ENCODE data around the gene CLCNKA. TPM values are rescaled to one million over a fixed set of nuclear protein-coding genes. Genes with fewer than 3 reads are reported as not detected.

Gene CLCNKA
- total RNA-seq, 1 experiment from 2014 or later: 1.5 TPM

DNA sequence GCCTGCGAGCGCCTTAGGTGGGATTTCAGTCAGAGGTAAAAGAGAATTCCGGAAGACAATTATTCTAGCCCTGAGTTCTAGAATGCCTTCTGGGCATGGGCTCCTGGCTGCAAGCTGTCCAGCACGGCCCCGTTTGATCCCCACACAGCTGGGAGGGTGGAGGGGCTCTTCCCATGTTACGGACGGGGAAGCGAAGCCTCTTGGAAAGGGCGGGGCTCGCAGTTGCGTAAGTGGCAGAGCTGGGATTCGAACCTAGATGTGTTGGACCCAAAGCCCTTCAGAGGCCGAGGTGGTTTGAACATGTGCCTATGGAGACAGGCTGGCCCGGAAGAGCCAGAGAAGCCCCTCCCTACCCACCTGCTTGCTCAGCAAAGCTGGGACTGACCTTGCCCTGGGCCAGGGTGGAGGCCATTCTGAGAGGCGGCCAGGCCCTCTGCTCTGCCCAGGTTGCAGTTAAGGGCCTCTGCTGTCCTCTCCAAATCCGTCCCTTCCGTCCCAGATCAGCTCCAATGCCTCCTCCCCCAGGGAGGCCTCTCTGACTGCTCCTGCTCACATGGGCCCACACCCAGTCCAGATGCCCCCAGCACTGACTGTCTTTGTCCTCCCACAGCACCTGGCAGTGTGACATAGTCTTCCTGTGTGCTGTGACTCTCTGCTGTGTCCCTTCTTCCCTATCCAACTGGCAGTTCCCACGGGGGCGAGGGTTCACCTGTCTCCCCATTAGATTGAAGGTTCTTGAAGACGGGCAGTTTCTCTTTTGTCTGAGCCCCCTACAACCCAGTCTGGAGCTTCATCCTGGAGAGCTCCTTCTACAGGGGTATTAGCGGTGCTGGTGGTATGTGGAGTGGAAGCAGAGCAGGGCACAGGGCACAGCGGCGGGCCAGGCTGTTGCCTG, 2.8 kb upstream of the CLCNKA start:
- TF ChIP-seq ZNF671 (CRISPR knock-in tag; IDR thresholded peaks at IDR 0.05) (no peak), ZNF219 (CRISPR knock-in tag; IDR thresholded peaks at IDR 0.05; ENCODE audit: borderline replicate concordance) (no peak)
- TF ChIP-seq, protein P1, sequence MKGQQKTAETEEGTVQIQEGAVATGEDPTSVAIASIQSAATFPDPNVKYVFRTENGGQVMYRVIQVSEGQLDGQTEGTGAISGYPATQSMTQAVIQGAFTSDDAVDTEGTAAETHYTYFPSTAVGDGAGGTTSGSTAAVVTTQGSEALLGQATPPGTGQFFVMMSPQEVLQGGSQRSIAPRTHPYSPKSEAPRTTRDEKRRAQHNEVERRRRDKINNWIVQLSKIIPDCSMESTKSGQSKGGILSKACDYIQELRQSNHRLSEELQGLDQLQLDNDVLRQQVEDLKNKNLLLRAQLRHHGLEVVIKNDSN (CRISPR knock-in tag; IDR thresholded peaks at IDR 0.05): no peak
- ATAC-seq (no peak), DNase-seq (ENCODE audit: low spot score) (no peak)
- H3K27ac Mint-ChIP-seq: no peak overlapping the region
- H3K4me3 Mint-ChIP-seq: no peak overlapping the region
- H3K27me3 Mint-ChIP-seq (ENCODE audit: low read depth): peaks cover 35% of the 10 kb centered on the region
- H3K36me3 Mint-ChIP-seq: no peaks in the 10 kb centered on the region
- peaks cover 56% of the 10 kb centered on the region for H3K4me1 Mint-ChIP-seq
- ChIA-PET POLR2A (interaction anchor here (0.6 kb wide), 1 partner anchor 195 kb away, joined by 3 read pairs; no protein-coding TSS in a partner anchor), CTCF (interaction anchor here (1.1 to 3.5 kb wide), 4 partner anchors 7 to 227 kb away, joined by 3 to 17 read pairs (median 8); no protein-coding TSS in a partner anchor)
- H3K9me3 Mint-ChIP-seq: no peaks in the 10 kb centered on the region

DNA sequence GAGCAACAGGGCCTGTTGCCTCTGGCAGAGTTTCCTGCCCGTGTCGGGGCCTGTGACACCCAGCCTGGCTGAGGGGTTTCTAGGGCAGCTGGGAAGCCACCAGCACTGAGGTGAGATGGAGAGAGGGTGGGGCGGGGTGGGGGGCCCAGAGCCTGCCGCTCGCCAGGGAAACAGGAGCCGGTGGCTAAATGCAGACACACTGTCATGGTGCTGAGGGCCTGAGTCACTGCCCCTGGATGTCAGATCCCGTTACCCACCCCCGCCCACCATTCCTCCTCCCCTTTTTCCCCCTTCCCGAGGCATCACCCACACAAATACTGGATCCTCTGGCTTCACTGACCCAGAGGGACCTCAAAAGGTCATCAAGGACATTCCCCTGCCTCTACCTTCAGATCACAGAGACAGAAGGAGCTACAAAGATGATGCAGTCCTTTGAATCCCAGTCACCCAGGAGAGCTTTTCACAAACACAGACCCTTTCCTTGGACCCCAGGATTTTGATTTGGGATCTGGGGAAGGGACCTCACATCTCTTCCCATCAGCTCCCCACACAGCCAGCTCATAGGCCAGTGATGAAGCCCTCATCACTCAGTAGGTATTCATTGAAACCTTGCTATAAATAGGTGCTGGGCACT, 2.1 kb upstream of the CLCNKA start:
- ATAC-seq: no peak
- DNase-seq (ENCODE audit: low spot score): no peak
- Mint-ChIP-seq H3K4me1 (peaks cover 48% of the 10 kb centered on the region), H3K4me3 (no peak overlapping the region), H3K27me3 (ENCODE audit: low read depth) (peaks cover 42% of the 10 kb centered on the region), H3K27ac (0 out of 2 replicates have a peak overlapping the region, but pooled peaks have one; percentile 36), H3K9me3 (no peaks in the 10 kb centered on the region), H3K36me3 (no peaks in the 10 kb centered on the region)
- no peak for TF ChIP-seq EMX1 (CRISPR knock-in tag; IDR thresholded peaks at IDR 0.05)
- TF ChIP-seq ZNF317 (CRISPR knock-in tag; IDR thresholded peaks at IDR 0.05; ENCODE audit: borderline replicate concordance, low read depth): no peak
- no peak for TF ChIP-seq TP53 (CRISPR knock-in tag; IDR thresholded peaks at IDR 0.05)
- TF ChIP-seq, protein P2, sequence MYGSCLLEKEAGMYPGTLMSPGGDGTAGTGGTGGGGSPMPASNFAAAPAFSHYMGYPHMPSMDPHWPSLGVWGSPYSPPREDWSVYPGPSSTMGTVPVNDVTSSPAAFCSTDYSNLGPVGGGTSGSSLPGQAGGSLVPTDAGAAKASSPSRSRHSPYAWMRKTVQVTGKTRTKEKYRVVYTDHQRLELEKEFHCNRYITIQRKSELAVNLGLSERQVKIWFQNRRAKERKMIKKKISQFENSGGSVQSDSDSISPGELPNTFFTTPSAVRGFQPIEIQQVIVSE (CRISPR knock-in tag; IDR thresholded peaks at IDR 0.05; ENCODE audit: borderline replicate concordance): no peak
- TF ChIP-seq, protein P3, sequence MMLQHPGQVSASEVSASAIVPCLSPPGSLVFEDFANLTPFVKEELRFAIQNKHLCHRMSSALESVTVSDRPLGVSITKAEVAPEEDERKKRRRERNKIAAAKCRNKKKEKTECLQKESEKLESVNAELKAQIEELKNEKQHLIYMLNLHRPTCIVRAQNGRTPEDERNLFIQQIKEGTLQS (CRISPR knock-in tag; conservative IDR thresholded peaks at IDR 0.05): no peak
- no peak for TF ChIP-seq KAT7 (CRISPR knock-in tag; IDR thresholded peaks at IDR 0.05; ENCODE audit: borderline replicate concordance)
- no peak for TF ChIP-seq ZNF671 (CRISPR knock-in tag; IDR thresholded peaks at IDR 0.05)
- TF ChIP-seq, protein P4, sequence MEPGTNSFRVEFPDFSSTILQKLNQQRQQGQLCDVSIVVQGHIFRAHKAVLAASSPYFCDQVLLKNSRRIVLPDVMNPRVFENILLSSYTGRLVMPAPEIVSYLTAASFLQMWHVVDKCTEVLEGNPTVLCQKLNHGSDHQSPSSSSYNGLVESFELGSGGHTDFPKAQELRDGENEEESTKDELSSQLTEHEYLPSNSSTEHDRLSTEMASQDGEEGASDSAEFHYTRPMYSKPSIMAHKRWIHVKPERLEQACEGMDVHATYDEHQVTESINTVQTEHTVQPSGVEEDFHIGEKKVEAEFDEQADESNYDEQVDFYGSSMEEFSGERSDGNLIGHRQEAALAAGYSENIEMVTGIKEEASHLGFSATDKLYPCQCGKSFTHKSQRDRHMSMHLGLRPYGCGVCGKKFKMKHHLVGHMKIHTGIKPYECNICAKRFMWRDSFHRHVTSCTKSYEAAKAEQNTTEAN (CRISPR knock-in tag; IDR thresholded peaks at IDR 0.05): no peak
- TF ChIP-seq ZNF263 (CRISPR knock-in tag; IDR thresholded peaks at IDR 0.05; ENCODE audit: low read depth): no peak
- TF ChIP-seq, protein P5, sequence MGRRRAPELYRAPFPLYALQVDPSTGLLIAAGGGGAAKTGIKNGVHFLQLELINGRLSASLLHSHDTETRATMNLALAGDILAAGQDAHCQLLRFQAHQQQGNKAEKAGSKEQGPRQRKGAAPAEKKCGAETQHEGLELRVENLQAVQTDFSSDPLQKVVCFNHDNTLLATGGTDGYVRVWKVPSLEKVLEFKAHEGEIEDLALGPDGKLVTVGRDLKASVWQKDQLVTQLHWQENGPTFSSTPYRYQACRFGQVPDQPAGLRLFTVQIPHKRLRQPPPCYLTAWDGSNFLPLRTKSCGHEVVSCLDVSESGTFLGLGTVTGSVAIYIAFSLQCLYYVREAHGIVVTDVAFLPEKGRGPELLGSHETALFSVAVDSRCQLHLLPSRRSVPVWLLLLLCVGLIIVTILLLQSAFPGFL (CRISPR knock-in tag; IDR thresholded peaks at IDR 0.05; ENCODE audit: borderline replicate concordance): no peak
- no peak for TF ChIP-seq FOXP1 (CRISPR knock-in tag; IDR thresholded peaks at IDR 0.05; ENCODE audit: borderline replicate concordance)
- no peak for TF ChIP-seq SP1 (CRISPR knock-in tag; conservative IDR thresholded peaks at IDR 0.05)
- TF ChIP-seq ATF1 (CRISPR knock-in tag; IDR thresholded peaks at IDR 0.05): no peak
- TF ChIP-seq, protein P6, sequence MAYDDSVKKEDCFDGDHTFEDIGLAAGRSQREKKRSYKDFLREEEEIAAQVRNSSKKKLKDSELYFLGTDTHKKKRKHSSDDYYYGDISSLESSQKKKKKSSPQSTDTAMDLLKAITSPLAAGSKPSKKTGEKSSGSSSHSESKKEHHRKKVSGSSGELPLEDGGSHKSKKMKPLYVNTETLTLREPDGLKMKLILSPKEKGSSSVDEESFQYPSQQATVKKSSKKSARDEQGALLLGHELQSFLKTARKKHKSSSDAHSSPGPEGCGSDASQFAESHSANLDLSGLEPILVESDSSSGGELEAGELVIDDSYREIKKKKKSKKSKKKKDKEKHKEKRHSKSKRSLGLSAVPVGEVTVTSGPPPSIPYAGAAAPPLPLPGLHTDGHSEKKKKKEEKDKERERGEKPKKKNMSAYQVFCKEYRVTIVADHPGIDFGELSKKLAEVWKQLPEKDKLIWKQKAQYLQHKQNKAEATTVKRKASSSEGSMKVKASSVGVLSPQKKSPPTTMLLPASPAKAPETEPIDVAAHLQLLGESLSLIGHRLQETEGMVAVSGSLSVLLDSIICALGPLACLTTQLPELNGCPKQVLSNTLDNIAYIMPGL (CRISPR knock-in tag; IDR thresholded peaks at IDR 0.05): no peak
- TF ChIP-seq SMAD4 (CRISPR knock-in tag; IDR thresholded peaks at IDR 0.05): no peak
- TF ChIP-seq NR1H2 (CRISPR knock-in tag; IDR thresholded peaks at IDR 0.05): no peak
- no peak for TF ChIP-seq ZNF219 (CRISPR knock-in tag; IDR thresholded peaks at IDR 0.05; ENCODE audit: borderline replicate concordance)
- POLR2A ChIA-PET: interaction anchor here (0.6 kb wide), 1 partner anchor 196 kb away, joined by 3 read pairs; no protein-coding TSS in a partner anchor
- CTCF ChIA-PET: interaction anchor here (0.7 to 1.8 kb wide), 3 partner anchors 10 to 36 kb away, joined by 3 to 11 read pairs (median 6); no protein-coding TSS in a partner anchor
